NOMO-1 treated with DMSO at 0.1 percent for 48 hours (cell line): ENCODE measurements around the gene TAAR6.
A peak's percentile ranks its signal among the peaks of the same experiment; 100 is the strongest.
"Not testable (repeated sequence)": the region's sequence is repeated elsewhere in the genome, so short reads cannot be mapped to it uniquely, and the experiment has no call there.

Experiments
- DNase-seq: peaks from one replicate; lab custom pipeline; 2025; ENCODE audit not compliant: unreplicated experiment; lab: John Stamatoyannopoulos, UW

TAAR6 gene

GRCh38 chr6:132587424-132587823 is 17.3 kb downstream of the TAAR6 start:
- DNase-seq = peak; percentile 47

GRCh38 chr6:132589454-132589853 is 19.3 kb downstream of the TAAR6 start, which contains the start of gene TAAR5:
Gene TAAR5 (minus strand): TSS chr6:132589741. CDS start chr6:132589686, 55 bp downstream.
- no peak for DNase-seq

- no peak for DNase-seq
Observed at GRCh38 chr6:132590362-132590761, 20.2 kb downstream of the TAAR6 start.

- peak; percentile 28 for DNase-seq
Observed at GRCh38 chr6:132592855-132593254, 22.7 kb downstream of the TAAR6 start.

GRCh38 chr6:132596201-132596600 is 26.1 kb downstream of the TAAR6 start:
- no peak for DNase-seq

- no peak for DNase-seq
Observed at GRCh38 chr6:132598473-132598872, 28.4 kb downstream of the TAAR6 start.

- not testable (repeated sequence) for DNase-seq
Observed at GRCh38 chr6:132600900-132601299, 30.8 kb downstream of the TAAR6 start.

GRCh38 chr6:132604635-132605152 is 34.6 kb downstream of the TAAR6 start:
- no peak for DNase-seq

GRCh38 chr6:132607544-132608233 is 37.6 kb downstream of the TAAR6 start:
- no peak for DNase-seq

GRCh38 chr6:132611616-132612015 is 41.5 kb downstream of the TAAR6 start:
- DNase-seq = no peak

- no peak for DNase-seq
Observed at GRCh38 chr6:132612449-132613108, 42.5 kb downstream of the TAAR6 start.

- DNase-seq = no peak
Observed at GRCh38 chr6:132614554-132614953, 44.4 kb downstream of the TAAR6 start.

- no peak for DNase-seq
Observed at GRCh38 chr6:132616677-132617076, 46.6 kb downstream of the TAAR6 start.
